ENCODE data around the gene PDE10A. TPM values are rescaled to one million over a fixed set of nuclear protein-coding genes. Genes with fewer than 3 reads are reported as not detected.

The PDE10A gene
- total RNA-seq, 1 experiment from 2014 or later = 1.8 TPM

- no TSS peak for BruUV-seq (replicated peaks)
- no peak overlapping the region for H3K4me3 Mint-ChIP-seq (ENCODE audit: unreplicated experiment)
- POLR2A ChIA-PET = no interaction called here
- intact Hi-C loops (cut with micrococcal nuclease) = no loop called here
- peaks cover 12% of the 10 kb centered on the region for H3K4me1 Mint-ChIP-seq (ENCODE audit: insufficient read depth, unreplicated experiment)
- no peak overlapping the region for H3K27ac Mint-ChIP-seq (ENCODE audit: low read depth, unreplicated experiment)
- H3K9me3 Mint-ChIP-seq (ENCODE audit: unreplicated experiment) = peaks cover 21% of the 10 kb centered on the region
- H3K36me3 Mint-ChIP-seq (ENCODE audit: insufficient read depth, unreplicated experiment) = no peaks in the 10 kb centered on the region
- DNase-seq (ENCODE audit: unreplicated experiment) = no peak
- TF ChIP-seq CTCF (IDR thresholded peaks at IDR 0.05; ENCODE audit: unreplicated experiment) = no peak
- CTCF ChIA-PET = no interaction called here
- no peaks in the 10 kb centered on the region for H3K27me3 Mint-ChIP-seq (ENCODE audit: insufficient read depth, unreplicated experiment)
Observed at GRCh38 chr6:165698868-165699267, 35.8 kb upstream of the PDE10A start.

- no TSS peak for BruUV-seq (replicated peaks)
- CTCF ChIA-PET = interaction anchor here (1.0 kb wide), 1 partner anchor 33 kb away, joined by 3 read pairs; no protein-coding TSS in a partner anchor
- Mint-ChIP-seq H3K4me1 (ENCODE audit: insufficient read depth, unreplicated experiment) (peaks cover 9% of the 10 kb centered on the region), H3K36me3 (ENCODE audit: insufficient read depth, unreplicated experiment) (peaks cover 6% of the 10 kb centered on the region), H3K27ac (ENCODE audit: low read depth, unreplicated experiment) (no peak overlapping the region), H3K4me3 (ENCODE audit: unreplicated experiment) (no peak overlapping the region), H3K9me3 (ENCODE audit: unreplicated experiment) (peaks cover 21% of the 10 kb centered on the region), H3K27me3 (ENCODE audit: insufficient read depth, unreplicated experiment) (no peaks in the 10 kb centered on the region)
- intact Hi-C loops (cut with micrococcal nuclease) = no loop called here
- TF ChIP-seq CTCF (IDR thresholded peaks at IDR 0.05; ENCODE audit: unreplicated experiment) = no peak
- DNase-seq (ENCODE audit: unreplicated experiment) = no peak
- POLR2A ChIA-PET = no interaction called here
Observed at GRCh38 chr6:165697171-165697570, 34.1 kb upstream of the PDE10A start.

GRCh38 chr6:165695722-165696515, 32.9 kb upstream of the PDE10A start:
- Mint-ChIP-seq H3K36me3 (ENCODE audit: insufficient read depth, unreplicated experiment) (peaks cover 7% of the 10 kb centered on the region), H3K27me3 (ENCODE audit: insufficient read depth, unreplicated experiment) (no peaks in the 10 kb centered on the region), H3K4me1 (ENCODE audit: insufficient read depth, unreplicated experiment) (peaks cover 9% of the 10 kb centered on the region), H3K4me3 (ENCODE audit: unreplicated experiment) (no peak overlapping the region), H3K27ac (ENCODE audit: low read depth, unreplicated experiment) (no peak overlapping the region), H3K9me3 (ENCODE audit: unreplicated experiment) (peaks cover 21% of the 10 kb centered on the region)
- ChIA-PET POLR2A (no interaction called here), CTCF (interaction anchor here (1.0 kb wide), 1 partner anchor 34 kb away, joined by 3 read pairs; no protein-coding TSS in a partner anchor)
- peak; percentile 18 for DNase-seq (ENCODE audit: unreplicated experiment)
- TF ChIP-seq CTCF (IDR thresholded peaks at IDR 0.05; ENCODE audit: unreplicated experiment) = no peak
- intact Hi-C loops (cut with micrococcal nuclease) = no loop called here
- BruUV-seq (replicated peaks) = no TSS peak

GRCh38 chr6:165694296-165694695, 31.3 kb upstream of the PDE10A start:
- no peak for DNase-seq (ENCODE audit: unreplicated experiment)
- Mint-ChIP-seq H3K4me3 (ENCODE audit: unreplicated experiment) (no peak overlapping the region), H3K27ac (ENCODE audit: low read depth, unreplicated experiment) (no peak overlapping the region), H3K27me3 (ENCODE audit: insufficient read depth, unreplicated experiment) (no peaks in the 10 kb centered on the region), H3K36me3 (ENCODE audit: insufficient read depth, unreplicated experiment) (peaks cover 7% of the 10 kb centered on the region), H3K4me1 (ENCODE audit: insufficient read depth, unreplicated experiment) (peaks cover 9% of the 10 kb centered on the region), H3K9me3 (ENCODE audit: unreplicated experiment) (peaks cover 18% of the 10 kb centered on the region)
- POLR2A ChIA-PET = no interaction called here
- CTCF ChIA-PET = interaction anchor here (0.6 to 1.0 kb wide), 2 partner anchors 34 to 189 kb away, joined by 3 to 4 read pairs; no protein-coding TSS in a partner anchor
- no TSS peak for BruUV-seq (replicated peaks)
- intact Hi-C loops (cut with micrococcal nuclease) = no loop called here
- TF ChIP-seq CTCF (IDR thresholded peaks at IDR 0.05; ENCODE audit: unreplicated experiment) = no peak

Data from MCF 10A (cell line).